WERI-Rb-1 (cell line): ENCODE measurements around the gene PRG3.
A peak's percentile ranks its signal among the peaks of the same experiment; 100 is the strongest.

ENCODE experiments used
- DNase-seq: peaks from one replicate; pipeline ENCODE4 v3.0.0-alpha.2; 2020
- H3K27ac ChIP-seq: fragments of 250-450 bp; sonication (Bioruptor Pico); 2 replicates; pipeline ENCODE4 v1.5.1; 2020; ENCODE audit warnings: mild to moderate bottlenecking, moderate library complexity
- H3K27me3 ChIP-seq: fragments of 250-450 bp; sonication (Bioruptor Pico); 2 replicates; pipeline ENCODE4 v1.5.1; 2021; ENCODE audit warnings: mild to moderate bottlenecking, low read depth, moderate library complexity; ENCODE audit not compliant: insufficient read depth, severe bottlenecking
- H3K36me3 ChIP-seq: fragments of 250-450 bp; sonication (Bioruptor Pico); 2 replicates; pipeline ENCODE4 v1.5.1; 2020; ENCODE audit warnings: mild to moderate bottlenecking, moderate library complexity
- H3K4me3 ChIP-seq: 2 replicates; pipeline ENCODE4 v1.5.1; 2011; ENCODE audit warnings: low read depth, mild to moderate bottlenecking, control low read depth, low read length
- H3K9me3 ChIP-seq: fragments of 250-450 bp; sonication (Bioruptor Pico); 2 replicates; pipeline ENCODE4 v1.5.1; 2021; ENCODE audit warnings: mild to moderate bottlenecking, moderate library complexity; ENCODE audit not compliant: severe bottlenecking
- TF ChIP-seq, protein P1 (sequence below): IDR thresholded peaks from 2 replicates; pipeline ENCODE4 v1.5.1; 2011; ENCODE audit warnings: low read depth, mild to moderate bottlenecking, control low read depth, inconsistent platforms, low read length

PRG3 gene

DNA sequence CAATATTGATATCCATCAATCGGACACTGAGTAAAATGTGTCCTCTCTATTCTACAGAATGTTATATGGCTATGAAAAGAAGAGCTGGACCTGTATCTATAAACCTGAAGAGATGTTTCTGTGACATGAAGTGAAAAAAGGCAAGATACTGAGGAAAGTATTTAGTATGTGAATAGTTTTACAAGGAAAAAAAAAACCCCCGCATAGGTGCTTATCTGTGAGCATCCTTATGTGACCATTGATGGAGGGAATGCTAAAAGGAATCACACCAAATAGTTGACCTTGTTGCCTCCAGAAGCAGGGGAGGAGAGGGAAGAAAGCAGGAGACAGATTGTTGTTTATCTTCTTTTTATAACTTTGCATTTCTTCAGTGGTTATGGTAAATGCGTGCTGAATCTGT lies 10.2 kb upstream of the PRG3 start:
- Histone ChIP-seq H3K9me3 (no peaks in the 10 kb centered on the region), H3K27ac (no peak overlapping the region), H3K4me3 (no peak overlapping the region), H3K36me3 (no peaks in the 10 kb centered on the region), H3K27me3 (peaks cover 48% of the 10 kb centered on the region)
- DNase-seq = no peak
- TF ChIP-seq, protein P1, sequence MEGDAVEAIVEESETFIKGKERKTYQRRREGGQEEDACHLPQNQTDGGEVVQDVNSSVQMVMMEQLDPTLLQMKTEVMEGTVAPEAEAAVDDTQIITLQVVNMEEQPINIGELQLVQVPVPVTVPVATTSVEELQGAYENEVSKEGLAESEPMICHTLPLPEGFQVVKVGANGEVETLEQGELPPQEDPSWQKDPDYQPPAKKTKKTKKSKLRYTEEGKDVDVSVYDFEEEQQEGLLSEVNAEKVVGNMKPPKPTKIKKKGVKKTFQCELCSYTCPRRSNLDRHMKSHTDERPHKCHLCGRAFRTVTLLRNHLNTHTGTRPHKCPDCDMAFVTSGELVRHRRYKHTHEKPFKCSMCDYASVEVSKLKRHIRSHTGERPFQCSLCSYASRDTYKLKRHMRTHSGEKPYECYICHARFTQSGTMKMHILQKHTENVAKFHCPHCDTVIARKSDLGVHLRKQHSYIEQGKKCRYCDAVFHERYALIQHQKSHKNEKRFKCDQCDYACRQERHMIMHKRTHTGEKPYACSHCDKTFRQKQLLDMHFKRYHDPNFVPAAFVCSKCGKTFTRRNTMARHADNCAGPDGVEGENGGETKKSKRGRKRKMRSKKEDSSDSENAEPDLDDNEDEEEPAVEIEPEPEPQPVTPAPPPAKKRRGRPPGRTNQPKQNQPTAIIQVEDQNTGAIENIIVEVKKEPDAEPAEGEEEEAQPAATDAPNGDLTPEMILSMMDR = no peak

GRCh38 chr11:57390535-57390934 lies 9.6 kb upstream of the PRG3 start, which contains the start of gene PRG2:
Gene PRG2 (minus strand): TSS chr11:57390650. CDS start chr11:57389944, 706 bp downstream.
- TF ChIP-seq, protein P1 = no peak
- H3K36me3 ChIP-seq = no peaks in the 10 kb centered on the region
- no peak within 1 kb of the TSS for H3K27ac ChIP-seq
- no peak within 1 kb of the TSS for H3K4me3 ChIP-seq
- no peaks in the 10 kb centered on the region for H3K9me3 ChIP-seq
- H3K27me3 ChIP-seq = peaks cover 51% of the 10 kb centered on the region
- DNase-seq = no peak

DNA sequence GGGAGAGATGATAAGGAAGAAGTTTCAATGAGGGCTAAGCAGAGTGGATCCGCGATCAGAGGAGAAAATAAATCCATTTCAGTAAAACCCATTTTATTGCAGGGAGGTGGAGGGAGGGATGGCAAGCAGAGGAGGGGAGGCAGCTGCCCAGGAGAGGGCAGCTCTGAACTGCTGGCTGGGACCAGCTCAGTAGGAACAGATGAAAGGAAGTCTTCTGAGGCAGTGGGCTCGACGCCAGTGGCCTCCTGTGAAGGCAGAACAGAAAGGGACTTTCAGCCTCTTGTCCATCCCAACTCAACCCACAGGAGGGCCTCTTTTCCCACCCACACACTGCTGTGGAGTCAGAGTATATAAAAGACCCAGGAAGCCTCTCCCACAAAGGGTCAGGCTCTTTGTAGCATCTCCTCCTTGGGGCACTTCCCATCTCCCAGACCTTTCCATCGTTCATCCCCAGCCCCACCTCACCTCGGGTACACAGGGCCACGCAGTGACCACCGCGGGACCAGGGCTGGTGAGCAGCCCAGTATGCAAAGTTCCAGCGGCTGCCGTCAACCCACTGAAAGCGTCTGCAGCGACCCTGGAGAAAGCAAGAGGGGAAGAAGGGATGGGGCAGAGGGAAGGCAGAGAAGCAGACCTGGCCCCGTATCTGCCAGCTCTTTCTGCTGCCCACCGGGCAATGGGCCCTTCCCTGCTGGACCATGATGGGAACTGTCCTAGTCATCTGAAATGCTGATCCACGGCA lies 6.5 kb upstream of the PRG3 start:
- no peak overlapping the region for H3K4me3 ChIP-seq
- H3K27me3 ChIP-seq = peaks cover 46% of the 10 kb centered on the region
- TF ChIP-seq, protein P1 = peak; percentile 22; the same call in 1 of the 2 replicates
- no peaks in the 10 kb centered on the region for H3K9me3 ChIP-seq
- H3K27ac ChIP-seq = no peak overlapping the region
- peak; percentile 12 for DNase-seq
- H3K36me3 ChIP-seq = no peaks in the 10 kb centered on the region

GRCh38 chr11:57386178-57386940 lies 5.4 kb upstream of the PRG3 start:
- no peaks in the 10 kb centered on the region for H3K9me3 ChIP-seq
- peak; percentile 78 for DNase-seq
- H3K27ac ChIP-seq = no peak overlapping the region
- TF ChIP-seq, protein P1 = no peak
- H3K27me3 ChIP-seq = peaks cover 47% of the 10 kb centered on the region
- H3K36me3 ChIP-seq = no peaks in the 10 kb centered on the region
- H3K4me3 ChIP-seq = no peak overlapping the region

- Histone ChIP-seq H3K27ac (no peak overlapping the region), H3K27me3 (peaks cover 69% of the 10 kb centered on the region), H3K36me3 (no peaks in the 10 kb centered on the region), H3K9me3 (no peaks in the 10 kb centered on the region), H3K4me3 (no peak overlapping the region)
- no peak for DNase-seq
- TF ChIP-seq, protein P1 = no peak
Measured at GRCh38 chr11:57379732-57380131, 1.2 kb downstream of the PRG3 start.
